ENCODE measurements around the gene ACBD6.

ACBD6 gene

GRCh38 chr1:180271272-180272255 is 230.8 kb downstream of the ACBD6 start:
- H3K36me3 ChIP-seq = peaks cover 3 to 19% (median 14%) of the 10 kb centered on the region in 3 donors
- H3K27me3 ChIP-seq = no peaks in the 10 kb centered on the region
- H3K4me3 ChIP-seq = no peak overlapping the region
- no peak overlapping the region for H3K27ac ChIP-seq
- TF ChIP-seq CTCF (IDR thresholded peaks at IDR 0.05) = no peak
- no peaks in the 10 kb centered on the region for H3K9me3 ChIP-seq
- intact Hi-C loops (cut with DNase I; ENCODE audit: low total_unique reads) = no loop called here
- H3K4me1 ChIP-seq = no peaks in the 10 kb centered on the region
- no peak for DNase-seq

- Histone ChIP-seq H3K4me1 (no peaks in the 10 kb centered on the region), H3K9me3 (no peaks in the 10 kb centered on the region), H3K36me3 (peaks cover 3 to 18% (median 14%) of the 10 kb centered on the region in 3 donors), H3K4me3 (no peak overlapping the region), H3K27me3 (peaks cover 0 to 8% of the 10 kb centered on the region in 2 donors), H3K27ac (no peak overlapping the region)
- intact Hi-C loops (cut with DNase I; ENCODE audit: low total_unique reads) = no loop called here
- no peak for TF ChIP-seq CTCF (IDR thresholded peaks at IDR 0.05)
- DNase-seq = no peak
Measured at GRCh38 chr1:180270530-180271271, 231.7 kb downstream of the ACBD6 start.

DNA sequence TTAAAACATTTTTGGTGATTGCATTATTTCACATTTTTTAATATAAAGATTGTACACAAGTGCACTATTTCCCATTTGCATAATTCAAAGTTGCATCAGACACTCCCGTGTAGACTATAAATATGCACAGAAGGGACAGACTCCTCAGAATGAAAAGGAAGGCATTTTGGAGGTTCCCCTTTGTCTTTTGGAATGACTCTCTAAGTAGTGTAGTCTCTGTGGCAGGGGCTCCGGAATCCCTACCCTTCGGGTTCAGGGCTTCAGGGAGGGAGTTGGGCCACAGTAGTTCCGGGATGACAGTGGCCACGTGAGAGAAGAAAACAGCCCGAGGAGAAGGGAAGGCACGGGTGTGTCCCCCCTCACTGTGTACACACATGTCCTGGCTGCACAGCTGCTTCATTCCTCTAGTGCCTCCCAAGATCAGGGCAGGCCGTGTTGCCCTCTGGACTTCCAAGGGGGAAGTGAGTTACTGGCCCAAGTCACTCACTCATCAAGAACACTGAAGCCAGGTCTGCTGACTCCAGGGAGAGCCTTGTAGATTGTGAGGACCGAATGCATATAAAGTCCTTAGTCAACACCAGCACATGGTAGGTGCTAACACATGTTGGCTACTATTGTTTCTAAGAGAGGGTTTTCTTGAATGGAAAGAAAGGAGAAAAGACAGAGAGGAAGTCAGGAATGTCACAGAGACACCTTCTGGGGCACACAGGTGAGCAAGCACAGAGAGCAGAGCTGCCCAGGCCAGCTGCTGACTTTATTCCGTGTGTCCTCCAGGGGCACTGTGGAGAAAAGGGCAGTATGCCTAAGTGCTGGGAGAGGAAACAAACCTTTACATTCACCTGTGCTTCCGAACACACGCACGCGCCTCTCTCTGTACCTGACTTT is 232.5 kb downstream of the ACBD6 start:
- Histone ChIP-seq H3K27me3 (peaks cover 0 to 15% of the 10 kb centered on the region in 2 donors), H3K27ac (no peak overlapping the region), H3K9me3 (no peaks in the 10 kb centered on the region), H3K36me3 (peaks cover 0 to 13% (median 10%) of the 10 kb centered on the region in 3 donors), H3K4me3 (no peak overlapping the region), H3K4me1 (no peaks in the 10 kb centered on the region)
- intact Hi-C loops (cut with DNase I; ENCODE audit: low total_unique reads) = no loop called here
- TF ChIP-seq CTCF (IDR thresholded peaks at IDR 0.05) = no peak
- peak; percentile 56 to 76 for DNase-seq

DNA sequence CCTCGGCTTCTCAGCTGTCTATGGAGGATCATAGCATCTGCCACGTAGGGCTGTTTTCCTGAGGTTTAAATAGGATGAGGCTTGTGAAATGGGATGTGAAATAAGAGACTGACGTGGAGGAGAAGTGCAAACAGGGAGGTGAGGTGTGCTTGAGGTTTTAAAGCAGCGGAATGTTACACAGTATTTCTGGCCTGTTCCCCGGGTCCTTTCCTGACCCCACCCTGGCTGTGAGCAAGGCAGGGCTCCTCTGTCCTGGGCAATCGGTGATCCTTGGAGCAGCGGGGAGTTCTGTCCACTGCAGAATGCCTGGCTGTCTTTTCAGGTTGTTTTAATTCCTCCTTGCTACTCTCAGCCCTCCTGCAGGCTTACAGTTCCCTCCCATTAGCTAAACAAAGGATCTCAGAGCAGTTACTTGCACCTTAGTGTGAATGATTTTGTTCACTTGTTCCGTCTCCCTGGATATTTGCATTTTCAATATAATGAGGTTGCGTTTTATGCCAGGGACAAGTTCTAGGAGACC is 233.8 kb downstream of the ACBD6 start:
- Histone ChIP-seq H3K27me3 (peaks cover 0 to 23% of the 10 kb centered on the region in 2 donors), H3K9me3 (no peaks in the 10 kb centered on the region), H3K4me3 (no peak overlapping the region), H3K36me3 (peaks cover 0 to under 1% (median 0%) of the 10 kb centered on the region in 3 donors), H3K4me1 (no peaks in the 10 kb centered on the region), H3K27ac (no peak overlapping the region)
- intact Hi-C loops (cut with DNase I; ENCODE audit: low total_unique reads) = no loop called here
- DNase-seq = no peak
- TF ChIP-seq CTCF (IDR thresholded peaks at IDR 0.05) = no peak
